NCI-H1930 (cell line): ENCODE data around the gene NADK.
"Not testable (repeated sequence)": the region's sequence is repeated elsewhere in the genome, so short reads cannot be mapped to it uniquely, and the experiment has no call there.

Source experiments
- DNase-seq, 2 experiments: peaks; one replicate each; lab custom pipeline; 2025; lab: John Stamatoyannopoulos, UW

Gene NADK

DNA sequence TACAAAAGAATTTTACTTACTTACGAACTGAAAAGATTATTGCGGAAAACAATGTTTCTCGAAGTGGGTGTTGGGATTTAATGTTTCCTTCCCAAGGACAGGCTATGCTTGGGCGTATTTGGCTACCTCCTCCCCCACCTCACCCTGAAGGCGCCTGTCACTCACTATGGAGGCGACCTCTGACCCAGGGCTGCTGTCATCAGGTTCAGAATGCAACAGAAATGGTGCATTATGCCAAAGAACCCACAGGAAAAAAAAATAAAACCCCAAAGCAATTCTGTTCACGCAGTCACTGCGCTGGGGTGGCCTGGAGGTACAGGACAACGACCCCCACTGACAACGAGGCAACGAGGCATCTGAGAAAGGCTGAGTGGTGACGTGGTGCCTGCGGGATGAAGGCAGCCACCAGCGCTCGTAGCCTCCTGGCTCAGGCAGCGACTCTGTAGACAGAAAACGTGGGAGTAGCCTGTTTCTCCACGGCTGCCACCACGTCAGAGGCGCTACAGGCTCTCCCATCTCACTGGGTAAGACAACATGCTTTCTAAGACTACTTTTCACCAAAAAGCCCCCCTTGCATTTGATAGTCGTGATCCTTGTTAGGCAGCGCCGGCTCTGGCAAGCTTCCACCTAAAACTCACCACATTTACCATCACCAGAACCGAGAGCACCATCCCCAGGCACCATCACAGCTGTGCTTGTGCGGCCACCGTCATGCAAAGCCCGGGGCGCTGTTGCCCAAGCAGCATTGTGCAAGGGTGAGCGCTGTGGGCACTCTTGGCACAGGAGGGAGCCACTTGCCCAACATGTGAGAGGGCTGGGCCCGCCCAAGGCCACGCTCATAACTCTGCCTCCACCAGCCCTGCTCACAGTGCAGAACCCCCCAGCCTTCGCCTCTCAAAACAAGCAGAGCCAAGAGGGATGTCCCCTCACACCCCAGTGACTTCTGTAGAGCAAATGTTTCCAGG lies 14.3 kb downstream of the NADK start:
- DNase-seq = no peak

DNA sequence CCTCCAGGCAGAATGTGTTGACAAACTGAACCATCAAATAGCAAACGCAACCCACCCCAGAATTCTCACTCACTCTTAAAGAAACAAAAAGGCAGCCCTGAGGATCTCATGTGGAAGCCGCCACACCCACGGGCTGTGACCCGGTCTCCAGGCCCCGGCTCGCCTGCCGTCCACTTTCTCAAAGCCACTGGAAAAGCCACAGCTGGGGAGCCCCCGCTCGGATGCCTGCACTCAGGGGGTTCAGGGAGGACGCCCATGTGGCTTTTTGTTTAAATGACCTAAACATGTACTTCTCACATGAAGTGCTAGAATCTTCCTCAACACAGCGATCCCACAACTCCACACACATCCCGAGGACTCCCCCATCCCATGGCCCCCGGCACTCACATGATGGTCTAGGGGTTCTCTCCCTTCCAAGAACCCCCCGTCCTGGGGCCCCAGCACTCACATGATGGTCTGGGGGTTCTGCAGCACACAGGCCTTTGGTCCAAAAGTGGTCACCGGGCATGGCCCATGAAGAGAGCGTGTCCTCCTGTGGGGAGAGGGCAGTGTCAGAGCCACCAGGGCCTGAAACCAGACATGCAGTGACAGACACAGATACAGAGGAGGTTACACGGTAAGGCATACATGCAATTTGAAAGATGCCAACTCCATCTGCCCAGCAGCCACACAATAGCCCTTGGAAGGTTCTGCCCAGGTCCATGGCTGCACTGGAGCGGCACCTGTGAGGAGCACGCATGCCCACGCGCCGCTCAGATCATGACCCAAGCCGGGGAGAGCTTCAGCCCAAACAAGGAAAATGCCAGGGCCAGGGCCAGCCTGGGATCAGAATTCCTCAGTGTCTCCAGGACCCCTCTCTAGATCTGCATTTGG lies 16.5 kb downstream of the NADK start:
- no peak for DNase-seq

DNA sequence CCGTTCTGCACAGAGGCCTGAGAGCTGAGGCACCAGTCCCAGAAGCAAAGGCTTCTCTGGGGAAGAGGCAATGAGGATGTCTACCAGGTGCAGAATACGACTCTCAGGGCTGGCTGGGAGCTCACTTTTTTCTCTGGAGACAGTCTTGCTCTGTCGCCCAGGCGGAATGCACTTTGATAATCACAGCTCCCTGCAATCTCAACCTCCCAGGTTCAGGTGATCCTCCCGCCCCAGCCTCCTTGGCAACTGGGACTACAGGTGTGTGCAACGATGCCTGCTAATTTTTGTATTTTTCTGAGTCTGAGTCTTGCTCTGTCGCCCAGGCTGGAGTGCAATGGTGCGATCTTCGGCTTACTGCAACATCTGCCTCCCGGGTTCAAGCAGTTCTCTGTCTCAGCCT lies 17.6 kb downstream of the NADK start:
- DNase-seq = no peak

DNA sequence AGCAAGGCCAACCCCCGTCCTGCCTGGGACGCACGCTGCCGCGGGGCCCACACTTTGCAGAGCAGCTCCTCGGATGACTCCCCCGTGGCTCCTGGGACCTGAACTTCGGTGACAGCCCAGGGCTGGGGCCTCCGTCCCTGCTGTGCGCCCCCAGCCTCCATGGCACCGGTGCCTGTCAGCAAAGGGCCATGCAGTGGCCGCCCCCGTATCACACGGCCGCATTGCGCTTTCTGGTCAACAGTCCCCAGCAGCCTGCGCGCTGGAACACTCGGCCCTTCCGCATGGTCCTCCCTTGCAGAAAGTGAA lies 18.0 kb downstream of the NADK start:
- no peak for DNase-seq

GRCh38 chr1:1759456-1760344 lies 18.6 kb downstream of the NADK start:
- no peak for DNase-seq

DNA sequence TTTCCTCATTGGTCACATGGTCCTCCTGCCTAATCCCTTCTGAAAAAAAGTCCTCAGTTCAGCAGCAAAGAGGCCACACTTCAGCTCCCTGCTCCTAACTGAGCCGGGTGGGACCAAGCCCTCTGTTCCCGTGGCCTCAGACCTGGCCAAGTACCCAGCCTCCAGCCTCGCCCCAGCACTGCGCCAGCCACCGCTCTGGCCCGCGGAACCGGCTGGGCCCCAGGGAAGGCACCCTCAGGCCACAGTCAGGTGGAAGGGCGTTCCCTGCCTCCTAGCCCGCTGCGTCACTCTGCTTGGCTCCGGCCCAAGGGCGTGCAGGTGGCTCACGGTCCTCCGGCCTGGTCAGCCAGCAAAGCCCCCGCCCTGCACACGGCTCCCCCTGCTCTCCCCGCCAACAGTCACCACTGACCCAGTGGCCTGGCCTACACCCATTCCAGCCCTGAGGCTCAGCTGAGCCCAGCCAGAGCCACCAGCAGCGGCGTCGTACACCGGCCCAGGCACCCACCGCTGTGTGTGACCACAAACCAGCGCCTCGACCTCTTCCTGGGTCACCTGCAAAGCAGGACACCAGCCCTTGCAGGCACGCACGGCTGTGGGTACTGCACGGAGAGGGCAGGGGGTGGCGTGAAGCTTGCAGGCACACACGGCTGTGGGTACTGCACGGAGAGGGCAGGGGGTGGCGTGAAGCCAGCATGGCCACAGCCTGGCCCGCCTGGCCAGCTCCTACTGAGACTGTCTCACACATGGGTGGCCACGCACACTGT lies 19.4 kb downstream of the NADK start:
- no peak for DNase-seq

DNA sequence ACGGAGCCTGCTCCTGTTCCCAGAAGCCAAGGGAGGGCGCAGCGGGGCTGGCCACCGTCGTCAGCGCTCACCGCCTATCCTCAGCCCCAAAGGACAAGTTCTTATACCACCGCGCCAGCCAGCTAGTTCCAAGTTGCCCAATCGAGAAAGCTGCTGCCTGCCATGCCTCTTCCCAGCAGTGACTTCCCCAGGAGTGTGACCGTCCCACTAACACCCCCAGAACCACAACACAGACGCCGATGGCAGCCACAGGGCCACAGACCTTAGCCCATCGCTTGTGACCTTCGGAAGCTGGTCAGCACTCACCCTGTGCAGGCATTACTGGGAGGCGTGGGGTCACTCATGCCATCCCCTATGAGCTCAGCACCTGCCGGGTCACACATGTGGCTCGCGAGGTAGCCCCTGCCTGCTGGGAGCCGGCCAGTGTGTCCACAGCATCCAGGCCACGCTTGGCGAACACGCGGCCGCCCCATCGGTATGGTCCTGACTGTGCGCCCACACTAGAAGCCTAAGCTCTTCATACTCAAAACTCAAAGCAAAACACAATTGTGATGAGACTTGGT lies 20.1 kb downstream of the NADK start:
- DNase-seq = no peak

DNA sequence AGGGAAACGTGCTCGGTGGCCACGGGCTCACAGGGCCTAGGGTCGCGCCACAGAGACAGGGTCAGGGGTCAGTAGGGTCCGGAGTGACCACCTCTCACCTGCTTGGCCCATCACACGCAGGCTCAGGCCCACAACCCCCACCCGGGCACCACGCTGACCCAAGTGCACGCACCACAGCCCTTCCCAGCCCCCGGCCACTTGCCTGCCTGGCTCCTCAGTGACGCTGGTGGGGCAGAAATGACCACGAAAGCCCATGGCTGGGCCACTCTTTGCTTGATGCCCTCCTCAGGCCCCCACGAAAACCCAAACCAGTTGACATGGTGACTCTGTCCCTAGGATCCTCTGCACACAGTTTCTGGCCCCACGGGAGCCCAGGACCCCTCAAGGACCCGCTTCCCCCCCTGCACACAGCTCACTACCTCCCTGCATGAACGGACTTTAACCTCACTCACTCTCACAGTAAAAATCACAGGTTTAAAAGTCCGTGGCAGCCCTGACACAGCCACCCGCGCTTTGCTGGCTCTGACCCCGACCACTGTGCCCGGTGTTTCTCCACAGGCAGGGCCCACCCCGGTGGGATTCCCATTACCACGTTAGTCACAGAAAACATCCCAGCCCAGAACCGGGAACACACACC lies 20.7 kb downstream of the NADK start:
- no peak for DNase-seq

GRCh38 chr1:1756661-1757421 lies 21.4 kb downstream of the NADK start:
- no peak for DNase-seq

DNA sequence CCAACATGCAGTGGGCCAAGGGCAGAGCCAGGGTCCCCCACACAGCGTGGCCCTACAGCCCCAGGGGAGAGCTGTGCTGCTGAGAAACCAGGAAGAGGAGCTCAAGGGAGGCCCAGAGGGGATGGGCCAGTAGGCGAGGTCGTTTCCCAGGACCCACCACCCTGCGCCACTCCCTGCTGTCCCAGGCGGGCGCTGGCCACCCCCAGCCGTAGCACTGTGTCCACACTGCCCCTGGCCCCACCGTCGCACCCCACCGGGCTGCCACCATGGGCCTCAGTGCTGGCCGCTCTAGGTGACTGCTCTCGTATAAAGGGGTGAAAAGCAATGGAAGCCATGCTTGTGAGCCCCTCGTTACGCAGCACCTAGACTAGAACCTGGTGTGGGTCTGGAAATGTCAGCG lies 22.4 kb downstream of the NADK start:
- DNase-seq = no peak

DNA sequence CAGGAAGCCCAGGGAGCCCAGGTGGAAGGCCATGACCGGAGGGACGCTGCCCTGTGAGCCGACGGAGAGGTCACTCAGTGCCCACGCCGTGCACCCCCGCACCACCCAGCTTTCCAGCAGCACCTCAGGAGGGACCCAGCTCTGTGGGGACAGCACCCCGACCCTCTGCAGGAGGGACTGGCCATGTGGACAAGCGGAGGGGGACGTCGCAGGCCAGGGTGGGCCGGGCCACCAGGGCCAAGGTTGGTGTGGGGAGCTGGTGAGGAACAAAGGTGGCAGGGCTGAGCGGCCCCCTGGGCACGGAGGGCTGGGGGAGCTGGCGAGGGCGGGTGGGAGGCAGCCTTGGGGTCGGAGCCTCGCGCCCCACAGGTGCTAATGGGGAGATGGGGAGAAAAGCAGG lies 22.8 kb downstream of the NADK start:
- DNase-seq = no peak

DNA sequence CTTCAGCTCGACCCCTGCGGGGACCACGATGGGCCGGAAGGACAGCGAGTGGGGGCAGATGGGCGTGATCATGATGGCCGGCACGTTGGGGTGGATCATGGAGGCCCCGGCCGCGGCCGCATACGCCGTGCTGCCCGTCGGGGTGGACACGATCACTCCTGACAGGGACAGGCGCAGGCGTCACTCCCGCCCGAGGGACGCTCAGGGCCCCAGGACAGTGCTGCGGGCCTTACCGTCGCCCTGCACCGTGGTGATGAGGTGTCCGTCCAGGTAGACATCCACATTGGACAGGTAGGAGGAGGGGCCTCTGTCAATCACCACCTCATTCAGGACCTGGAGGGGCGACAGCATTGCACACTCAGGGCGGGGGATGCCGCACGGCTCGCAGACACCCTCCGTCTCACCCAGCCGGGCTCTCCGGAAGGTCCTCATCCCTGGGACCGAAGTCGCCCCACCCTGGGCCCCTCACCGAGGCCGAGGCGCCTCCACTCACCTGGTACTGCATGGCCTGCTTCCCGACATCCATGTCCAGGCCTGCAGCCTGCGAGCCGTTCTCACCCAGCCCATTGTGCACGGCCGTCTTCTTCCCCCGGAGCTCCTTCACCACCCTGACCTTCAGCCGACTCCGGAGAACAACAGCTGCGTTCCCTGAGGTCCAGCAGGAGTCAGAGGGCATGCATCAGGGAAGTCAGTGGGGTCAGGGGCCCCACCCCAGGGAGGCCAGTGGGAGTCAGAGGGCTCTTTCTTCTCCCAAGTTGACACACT lies 24.0 kb downstream of the NADK start:
- no peak for DNase-seq

GRCh38 chr1:1753607-1754005 lies 24.7 kb downstream of the NADK start:
- no peak for DNase-seq

- no peak for DNase-seq
Measured at GRCh38 chr1:1752636-1753606, 25.3 kb downstream of the NADK start.

- DNase-seq = no peak
Measured at GRCh38 chr1:1752190-1752589, 26.1 kb downstream of the NADK start.

DNA sequence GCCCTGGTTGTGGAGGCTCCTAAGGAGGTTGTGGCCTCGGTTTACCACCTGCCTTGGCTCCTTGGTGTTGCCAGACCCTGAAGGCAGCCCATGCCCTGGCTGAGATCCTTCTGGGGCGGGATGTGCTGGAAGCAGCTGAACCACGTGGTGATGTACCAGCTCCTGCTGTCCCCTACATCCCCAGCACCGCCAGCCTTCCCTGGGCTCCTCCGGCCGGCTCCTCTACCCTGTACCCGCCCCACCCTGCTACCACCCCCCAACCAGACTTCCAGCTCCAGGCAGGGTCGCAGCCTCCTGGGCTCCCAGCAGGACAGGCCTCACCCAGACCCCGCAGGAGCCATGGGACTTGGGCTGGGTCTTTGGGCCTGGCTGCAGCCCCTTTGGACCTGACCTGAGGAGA lies 28.3 kb downstream of the NADK start:
- not testable (repeated sequence) for DNase-seq

DNA sequence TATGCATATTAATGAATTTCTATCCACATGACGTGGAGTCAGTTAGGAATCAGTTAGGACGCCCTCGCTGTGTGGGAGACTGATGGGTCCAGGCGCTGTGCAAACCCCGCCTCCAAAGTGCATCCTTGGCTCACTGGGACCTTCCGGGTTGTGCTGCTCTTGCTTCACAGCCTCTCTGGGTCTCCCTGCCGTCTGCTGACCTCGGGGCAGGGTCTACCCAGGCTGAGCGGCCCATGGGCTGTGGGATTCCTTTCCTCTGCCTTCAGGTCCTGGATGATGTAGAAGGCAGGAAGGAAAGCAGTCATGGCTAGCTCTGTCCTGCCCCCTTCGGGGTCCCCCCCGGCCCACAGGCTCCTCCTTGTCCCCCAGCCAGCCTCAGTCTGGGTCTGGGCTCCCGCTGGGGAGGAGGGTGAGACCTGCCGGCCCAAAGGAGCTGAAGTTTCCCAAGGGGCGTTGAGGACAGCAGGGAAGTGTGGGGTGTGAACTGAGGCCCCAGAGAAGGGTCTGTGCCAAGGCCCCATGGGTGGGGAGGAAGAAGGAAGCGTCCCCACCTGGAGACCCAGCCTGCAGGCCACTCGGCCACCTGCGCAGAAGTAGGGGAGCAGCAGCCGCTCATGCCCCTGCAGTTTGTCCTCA lies 29.5 kb downstream of the NADK start:
- no peak for DNase-seq
